T-helper 22 cell (primary cell): ENCODE data around the gene ATP6V1G2.
"Not testable (repeated sequence)": the region's sequence is repeated elsewhere in the genome, so short reads cannot be mapped to it uniquely, and the experiment has no call there.

Experiments
- DNase-seq: peaks from one replicate; pipeline ENCODE4 v3.0.0-alpha.2; 2020; ENCODE audit warnings: low read depth

The ATP6V1G2 gene

GRCh38 chr6:31528821-31529328 lies 17.5 kb downstream of the ATP6V1G2 start, which contains the start of gene MCCD1:
MCCD1 (plus strand) TSS chr6:31528962; CDS start chr6:31529015, 53 bp downstream.
- no peak for DNase-seq

DNA sequence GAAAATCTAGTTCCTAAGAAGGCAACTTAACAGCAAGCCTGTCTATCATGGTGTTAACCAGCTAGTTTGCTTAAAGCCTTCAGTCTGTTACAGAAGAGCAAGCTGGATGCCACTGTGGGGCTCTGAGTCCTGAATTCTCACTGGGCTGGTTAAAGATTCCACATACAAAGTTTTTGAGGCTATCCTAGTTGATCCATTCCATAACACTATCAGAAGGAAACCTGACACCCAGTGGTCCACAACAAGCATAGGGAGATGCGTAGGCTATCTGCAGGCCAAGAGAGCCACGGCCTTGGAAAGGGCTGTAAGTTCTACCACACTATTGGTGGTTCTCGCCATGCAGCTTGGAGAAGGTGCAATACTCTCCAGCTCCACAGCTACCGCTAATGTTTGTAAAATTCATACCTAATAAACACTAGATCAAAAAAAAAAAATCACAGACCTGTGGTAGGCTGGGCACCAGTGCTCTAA lies 18.1 kb downstream of the ATP6V1G2 start:
- DNase-seq = no peak

GRCh38 chr6:31525932-31526591 lies 20.3 kb downstream of the ATP6V1G2 start:
- no peak for DNase-seq

DNA sequence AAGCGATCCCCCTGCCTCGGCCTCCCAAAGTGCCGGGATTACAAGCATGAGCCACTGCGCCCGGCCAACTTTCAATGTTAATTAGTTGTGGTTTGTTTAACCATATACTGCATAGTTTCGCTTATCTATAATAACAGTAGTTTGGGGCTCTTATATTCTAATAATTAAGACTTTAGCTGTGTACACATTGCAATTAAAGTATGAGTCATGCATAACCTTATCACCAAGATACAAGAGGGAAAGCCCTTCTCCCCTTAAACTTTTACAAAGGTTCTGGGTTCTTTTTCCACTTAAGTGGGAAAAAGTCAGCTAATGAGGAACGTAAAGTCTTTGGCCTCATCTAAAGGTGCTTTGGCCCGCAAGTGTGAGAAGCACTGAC lies 20.9 kb downstream of the ATP6V1G2 start:
- DNase-seq = no peak

GRCh38 chr6:31521835-31522234 lies 24.6 kb downstream of the ATP6V1G2 start:
- no peak for DNase-seq

DNA sequence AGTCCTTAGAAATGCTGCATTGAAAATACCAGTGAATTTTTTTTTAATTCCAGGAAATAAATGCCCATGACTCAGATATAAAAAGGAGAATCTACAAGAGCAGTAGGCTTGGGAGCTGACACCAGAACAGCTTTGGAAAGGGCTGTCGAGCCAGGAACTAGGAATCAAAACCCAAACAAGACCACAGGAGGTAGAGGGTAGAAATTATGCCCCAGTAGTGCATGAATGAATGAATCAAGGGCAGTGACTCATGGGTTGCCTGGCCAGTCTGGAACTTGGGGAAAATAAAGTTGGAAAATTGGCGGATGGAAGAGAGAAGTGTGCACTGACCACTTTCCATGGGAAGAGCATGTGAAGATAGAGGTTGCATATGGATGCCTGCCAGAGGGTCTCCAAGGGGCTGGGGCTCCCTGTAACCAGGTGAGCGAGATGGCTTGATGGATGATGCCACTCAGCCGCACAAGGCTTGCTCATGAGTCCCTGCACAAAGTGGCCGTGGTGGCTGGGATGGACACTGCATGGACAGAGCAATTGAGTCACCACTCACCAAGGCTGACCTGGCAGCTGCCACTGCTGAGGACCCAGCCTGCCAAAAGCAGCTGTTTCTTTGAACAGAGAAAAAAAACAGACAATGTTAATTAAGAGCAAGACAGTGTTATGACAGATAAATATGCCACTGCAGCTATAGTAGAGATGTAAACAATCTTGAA lies 32.8 kb downstream of the ATP6V1G2 start:
- no peak for DNase-seq

DNA sequence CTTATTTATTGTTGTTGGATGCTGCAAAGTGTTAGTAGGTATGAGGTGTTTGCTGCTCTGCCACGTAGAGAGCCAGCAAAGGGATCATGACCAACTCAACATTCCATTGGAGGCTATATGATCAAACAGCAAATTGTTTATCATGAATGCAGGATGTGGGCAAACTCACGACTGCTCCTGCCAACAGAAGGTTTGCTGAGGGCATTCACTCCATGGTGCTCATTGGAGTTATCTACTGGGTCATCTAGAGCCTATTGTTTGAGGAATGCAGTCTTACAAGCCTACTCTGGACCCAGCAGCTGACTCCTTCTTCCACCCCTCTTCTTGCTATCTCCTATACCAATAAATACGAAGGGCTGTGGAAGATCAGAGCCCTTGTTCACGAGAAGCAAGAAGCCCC lies 36.4 kb downstream of the ATP6V1G2 start:
- no peak for DNase-seq

DNA sequence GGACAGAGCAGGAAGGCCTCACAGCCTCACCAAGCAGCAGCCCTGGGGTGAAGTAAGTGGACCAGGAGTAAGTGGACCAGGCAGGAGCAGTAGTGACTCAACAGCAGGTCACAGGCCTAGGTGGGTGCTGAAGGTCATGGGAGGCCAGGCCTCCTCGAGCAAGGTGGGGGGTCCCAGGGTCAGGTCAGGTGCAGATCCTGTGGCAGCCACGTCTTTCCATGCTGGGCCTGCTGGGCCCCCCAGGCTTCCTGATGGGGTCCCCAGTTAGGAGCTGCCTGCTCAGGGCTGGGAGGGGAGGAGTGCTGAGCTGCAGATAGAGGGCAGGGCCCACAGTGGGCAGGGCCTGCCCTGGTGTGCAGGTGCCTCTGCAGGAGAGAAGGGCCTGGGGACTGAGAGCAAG lies 37.4 kb downstream of the ATP6V1G2 start:
- DNase-seq = not testable (repeated sequence)

DNA sequence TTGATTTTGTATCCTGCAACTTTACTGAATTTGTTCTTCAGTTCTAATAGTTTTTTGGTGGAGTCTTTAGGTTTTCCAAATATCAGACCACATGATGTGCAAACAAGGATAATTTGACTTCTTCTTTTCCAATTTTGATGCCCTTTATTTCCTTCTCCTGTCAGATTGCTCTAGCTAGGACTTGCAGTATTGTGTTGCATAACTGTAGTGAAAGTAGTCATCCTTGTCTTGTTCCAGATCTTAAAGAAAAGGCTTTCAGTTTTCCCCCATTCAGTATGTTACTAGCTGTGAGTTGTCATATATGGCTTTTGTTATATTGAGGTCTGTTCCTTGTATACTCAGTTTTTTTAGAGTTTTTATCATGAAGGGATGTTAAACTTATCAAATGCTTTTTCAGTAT lies 43.8 kb downstream of the ATP6V1G2 start:
- no peak for DNase-seq

GRCh38 chr6:31499648-31500047 lies 46.8 kb downstream of the ATP6V1G2 start:
- not testable (repeated sequence) for DNase-seq

- no peak for DNase-seq
Measured at GRCh38 chr6:31498748-31499147, 47.7 kb downstream of the ATP6V1G2 start.

DNA sequence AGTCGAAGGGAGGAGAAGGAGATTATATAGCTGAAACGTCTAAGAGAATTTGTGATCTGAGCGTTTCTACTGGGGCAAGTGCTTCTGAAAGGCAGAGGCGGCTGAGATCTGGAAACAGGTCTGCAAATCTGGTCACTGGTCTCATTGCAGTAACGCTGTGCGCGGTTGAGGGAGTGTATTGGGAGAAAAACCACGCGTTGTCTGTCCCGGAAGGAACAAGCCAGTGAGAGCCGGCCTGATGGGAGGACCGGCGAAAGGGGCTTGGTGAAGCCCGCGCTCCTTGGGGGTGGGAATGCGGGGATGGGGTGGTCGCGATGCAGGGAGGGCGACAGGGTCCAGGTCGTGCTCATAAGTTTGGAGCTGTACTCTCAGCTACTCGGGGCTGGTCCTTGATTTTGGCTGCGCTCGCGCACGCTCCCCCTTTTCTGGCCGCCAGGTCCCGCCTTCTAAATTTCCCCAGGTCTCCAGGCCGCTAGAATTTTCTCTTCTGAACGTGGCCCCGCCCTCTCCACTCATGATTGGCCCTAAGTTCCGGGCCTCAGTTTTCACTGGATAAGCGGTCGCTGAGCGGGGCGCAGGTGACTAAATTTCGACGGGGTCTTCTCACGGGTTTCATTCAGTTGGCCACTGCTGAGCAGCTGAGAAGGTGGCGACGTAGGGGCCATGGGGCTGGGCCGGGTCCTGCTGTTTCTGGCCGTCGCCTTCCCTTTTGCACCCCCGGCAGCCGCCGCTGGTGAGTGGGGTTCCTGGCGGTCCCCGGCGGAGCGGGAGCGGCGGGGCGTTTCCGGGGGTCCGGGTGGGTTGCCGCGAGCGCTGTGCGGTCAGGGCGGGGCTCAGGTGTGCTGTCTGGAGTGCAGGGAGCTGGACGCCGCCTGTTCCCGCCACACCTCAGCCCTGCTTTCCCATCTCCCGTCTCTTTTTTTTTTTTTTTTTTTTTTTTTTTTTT lies 48.6 kb downstream of the ATP6V1G2 start, which contains the start of gene MICB:
Gene MICB (plus strand): TSS at position 615 of the 946 bp plus-strand sequence. CDS start 49 bp downstream, at position 664.
- DNase-seq = peak; percentile 88

DNA sequence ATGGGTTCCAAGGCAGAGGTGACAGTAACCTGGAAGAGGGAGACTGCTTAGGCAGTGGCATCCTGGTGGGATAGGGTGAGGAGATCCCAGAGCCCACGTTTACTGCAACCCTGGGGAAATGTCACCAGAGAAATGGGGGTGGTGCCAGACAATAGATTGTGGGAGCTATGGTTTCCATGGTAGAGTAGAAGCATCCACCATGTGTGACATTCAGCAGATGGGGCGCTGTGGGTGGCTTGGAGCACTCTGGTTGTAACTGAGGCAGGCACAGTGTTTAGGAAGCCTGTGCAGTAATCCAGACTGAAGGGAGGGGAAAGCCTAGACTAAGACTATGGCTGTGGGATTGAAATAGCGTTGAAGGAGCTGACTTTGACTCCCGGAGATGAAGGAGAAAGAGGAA lies 49.6 kb downstream of the ATP6V1G2 start:
- DNase-seq = not testable (repeated sequence)

- no peak for DNase-seq
Measured at GRCh38 chr6:31495580-31495979, 50.8 kb downstream of the ATP6V1G2 start.
